GM19239 (cell line): ENCODE results near the gene RIPOR3.
"Not testable (repeated sequence)": the region's sequence is repeated elsewhere in the genome, so short reads cannot be mapped to it uniquely, and the experiment has no call there.

Experiments used
- DNase-seq: peaks from one replicate; pipeline ENCODE4 v3.0.0; 2011; ENCODE audit warnings: low spot score; ENCODE audit not compliant: insufficient read length
- FAIRE-seq: peaks from 2 replicates; lab custom pipeline; 2011; peaks lifted over from hg19 to GRCh38; lab: Jason Lieb, UNC

The RIPOR3 gene

DNA sequence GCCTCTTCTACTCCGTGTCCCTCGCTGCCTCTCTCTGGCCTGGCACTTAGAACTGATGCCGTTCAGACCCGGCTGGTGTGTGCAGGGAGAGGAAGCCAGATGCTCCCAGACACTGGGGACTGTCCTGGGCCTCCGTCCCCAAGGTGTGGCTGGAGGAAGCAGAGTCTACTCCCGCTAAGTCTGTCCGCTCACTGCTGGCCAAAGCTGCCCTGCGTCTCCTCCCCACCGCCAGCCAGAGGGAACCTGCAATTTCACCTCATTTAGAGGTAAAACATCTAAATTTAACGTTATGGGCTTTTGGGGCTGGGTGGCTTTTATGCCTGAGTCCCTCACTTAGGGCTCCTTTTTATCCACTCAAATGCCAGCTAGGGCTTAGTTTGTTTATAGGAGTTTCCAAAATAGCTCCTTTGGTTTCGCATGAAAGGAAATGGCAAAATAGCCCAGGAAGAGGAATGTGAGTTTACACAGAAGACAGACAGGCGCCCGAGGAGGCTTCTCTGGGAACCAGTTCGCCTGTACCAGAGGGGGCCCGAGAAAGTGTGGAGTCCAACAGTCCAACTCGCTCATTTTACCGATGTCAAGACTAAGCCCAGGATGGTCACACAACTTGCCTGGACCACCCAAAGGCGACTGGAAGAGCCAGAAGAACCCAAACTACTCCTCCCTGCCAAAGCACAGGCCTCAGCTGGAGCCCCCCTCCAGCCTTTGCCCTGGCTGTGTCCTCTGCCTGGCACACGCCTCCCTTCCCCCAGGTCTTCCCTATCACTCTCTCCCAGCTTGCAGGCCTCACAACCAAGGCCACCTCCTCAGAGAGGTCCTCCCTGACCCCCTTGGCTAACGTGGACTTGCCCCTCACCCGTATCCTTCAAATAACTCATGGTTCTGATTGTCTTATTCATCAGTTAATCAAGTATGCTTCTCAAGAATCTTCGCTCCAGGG lies 54.5 kb downstream of the RIPOR3 start:
- DNase-seq: no peak
- FAIRE-seq: no peak

DNA sequence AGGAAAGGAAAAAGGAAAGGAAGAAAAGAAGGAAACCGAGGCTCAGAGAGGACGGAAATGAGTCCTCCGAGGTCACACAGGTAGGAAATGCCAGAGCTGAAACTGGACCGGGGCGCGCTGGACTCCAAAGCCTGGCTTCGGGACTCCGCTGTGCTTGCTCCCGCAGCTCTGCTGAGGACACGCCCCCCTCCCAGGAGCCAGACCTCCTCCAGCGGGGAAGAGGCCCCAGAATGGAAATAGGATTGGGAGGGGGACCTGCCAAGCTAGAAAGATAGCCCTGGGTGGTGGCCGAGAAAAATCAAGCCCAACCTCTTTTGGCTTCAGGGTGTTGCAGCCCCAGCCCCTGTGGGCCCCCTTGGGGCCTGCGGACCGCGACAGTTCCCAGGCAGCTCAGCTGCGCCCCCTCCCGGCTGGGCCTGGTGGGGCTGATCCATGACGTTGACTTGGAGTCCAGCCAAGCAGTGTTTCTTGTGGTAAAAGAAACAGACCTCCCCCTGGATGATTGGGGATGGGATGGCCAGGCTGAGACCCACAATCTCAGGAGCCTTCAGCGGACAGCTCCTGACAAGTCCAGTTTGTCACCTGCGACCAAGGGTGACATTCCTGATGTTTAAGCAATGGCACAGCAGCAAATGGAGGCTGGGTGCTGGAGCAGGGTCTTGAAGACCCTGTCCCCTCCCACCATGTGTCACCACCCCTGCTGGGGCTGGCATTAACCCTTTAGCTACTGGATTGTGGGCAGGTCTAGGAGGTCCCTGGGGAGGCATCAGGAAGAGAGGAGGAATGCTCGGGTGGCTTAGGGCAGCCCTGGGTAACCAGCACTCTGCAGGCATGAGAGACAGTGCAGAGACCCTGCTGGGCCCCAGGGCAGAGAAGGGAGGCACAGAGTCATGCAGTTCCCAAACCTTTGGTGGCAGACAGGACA lies 55.4 kb downstream of the RIPOR3 start:
- FAIRE-seq (no peak), DNase-seq (peak; percentile 72)

DNA sequence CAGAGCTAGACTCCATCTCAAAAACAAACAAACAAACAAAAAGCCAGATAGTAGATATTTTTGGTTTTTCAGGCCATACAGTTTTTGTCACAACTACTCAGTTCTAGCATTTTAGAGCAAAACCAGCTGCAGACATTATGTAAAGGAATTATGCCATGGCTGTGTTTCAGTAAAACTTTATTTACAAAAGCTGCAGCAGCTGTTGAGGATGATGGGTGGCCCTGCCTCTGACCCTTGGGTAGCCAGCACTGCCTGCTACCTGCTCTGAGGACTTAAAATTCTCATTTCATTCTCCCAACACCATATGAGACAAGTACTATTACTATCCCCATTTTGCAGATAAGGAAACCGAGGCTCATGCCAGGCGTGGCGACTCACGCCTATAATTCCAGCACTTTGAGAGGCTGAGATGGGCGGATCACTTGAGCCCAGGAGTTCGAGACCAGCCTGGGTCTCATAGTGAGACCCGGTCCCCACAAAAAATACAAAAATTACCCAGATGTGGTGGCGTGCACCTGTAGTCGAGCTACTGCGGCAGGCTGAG lies 56.3 kb downstream of the RIPOR3 start:
- DNase-seq: no peak
- no peak for FAIRE-seq

DNA sequence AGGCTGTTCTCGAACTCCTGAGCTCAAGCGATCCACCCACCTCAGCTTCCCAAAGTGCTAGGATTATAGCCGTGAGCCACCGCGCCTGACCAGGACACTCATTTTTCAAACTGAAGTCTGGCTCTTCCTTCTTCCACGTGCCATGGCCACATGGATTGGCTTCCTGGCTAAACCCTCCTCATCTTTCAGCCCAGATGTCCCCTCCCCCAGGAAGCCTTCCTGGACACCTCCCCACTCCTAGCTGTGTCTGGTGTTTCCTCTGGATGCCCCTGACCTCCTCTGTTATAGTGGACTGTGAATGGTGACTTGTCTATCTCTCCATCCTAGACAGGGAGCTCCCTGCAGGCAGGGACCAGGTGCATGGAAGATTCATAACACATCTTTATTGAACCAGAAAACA lies 57.2 kb downstream of the RIPOR3 start:
- DNase-seq: no peak
- FAIRE-seq: no peak

DNA sequence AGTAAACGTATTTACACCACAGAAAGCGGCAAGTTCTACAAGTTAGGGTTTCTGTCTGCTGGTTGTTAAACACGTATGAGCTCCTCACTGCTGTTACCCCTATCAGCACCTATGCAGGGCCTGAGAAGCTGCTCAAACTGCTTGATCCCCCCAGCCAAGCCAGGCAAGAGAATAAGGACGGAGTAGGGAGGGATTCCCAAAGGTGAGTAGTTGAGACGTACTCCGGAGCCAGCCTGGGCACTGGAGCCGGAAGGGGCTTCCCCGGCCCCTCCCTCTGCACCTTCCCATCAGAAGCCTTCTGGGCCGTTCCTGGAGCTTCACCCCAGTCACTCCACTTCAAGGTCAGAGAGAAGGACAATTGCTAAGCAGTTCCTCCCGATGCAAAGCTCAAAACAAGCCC lies 58.0 kb downstream of the RIPOR3 start:
- FAIRE-seq: no peak
- no peak for DNase-seq

DNA sequence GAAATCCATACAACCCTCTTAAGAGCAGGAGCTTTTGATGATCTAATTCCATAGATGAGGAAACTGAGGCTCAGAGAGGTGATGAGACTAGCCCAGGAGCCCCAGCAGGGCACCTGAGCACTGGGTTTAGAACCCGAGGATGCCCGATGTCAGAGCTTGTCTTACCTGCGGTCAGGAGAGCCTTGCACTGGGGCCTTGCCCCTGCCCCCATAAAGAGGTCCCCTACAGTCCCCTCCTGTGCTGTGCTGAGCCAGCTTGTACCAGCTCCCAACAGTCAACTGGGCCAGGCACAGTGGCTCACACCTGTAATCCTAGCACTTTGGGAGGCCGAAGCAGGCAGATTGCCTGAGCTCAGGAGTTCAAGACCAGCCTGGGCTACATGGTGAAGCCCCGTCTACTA lies 58.6 kb downstream of the RIPOR3 start:
- DNase-seq (no peak), FAIRE-seq (no peak)

DNA sequence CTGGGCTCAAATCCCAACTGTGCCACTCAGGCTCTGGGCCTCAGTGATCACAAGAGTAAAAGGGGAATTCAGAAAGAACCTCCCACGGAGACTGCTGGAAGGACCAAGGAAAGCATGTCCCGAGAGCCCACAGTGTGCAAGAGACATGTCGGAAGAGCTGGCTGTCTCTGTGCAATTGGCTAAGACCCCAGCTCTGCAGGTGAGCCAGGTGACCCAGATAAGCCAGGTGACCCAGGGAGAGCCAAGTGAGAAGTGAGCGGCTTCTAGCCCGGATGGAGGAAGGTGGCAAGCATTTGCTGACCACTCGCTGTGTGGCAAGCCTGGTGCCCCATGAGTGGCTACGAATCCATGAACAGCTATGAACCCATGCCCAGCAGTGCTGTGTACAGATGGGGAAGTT lies 59.1 kb downstream of the RIPOR3 start:
- DNase-seq (no peak), FAIRE-seq (no peak)

DNA sequence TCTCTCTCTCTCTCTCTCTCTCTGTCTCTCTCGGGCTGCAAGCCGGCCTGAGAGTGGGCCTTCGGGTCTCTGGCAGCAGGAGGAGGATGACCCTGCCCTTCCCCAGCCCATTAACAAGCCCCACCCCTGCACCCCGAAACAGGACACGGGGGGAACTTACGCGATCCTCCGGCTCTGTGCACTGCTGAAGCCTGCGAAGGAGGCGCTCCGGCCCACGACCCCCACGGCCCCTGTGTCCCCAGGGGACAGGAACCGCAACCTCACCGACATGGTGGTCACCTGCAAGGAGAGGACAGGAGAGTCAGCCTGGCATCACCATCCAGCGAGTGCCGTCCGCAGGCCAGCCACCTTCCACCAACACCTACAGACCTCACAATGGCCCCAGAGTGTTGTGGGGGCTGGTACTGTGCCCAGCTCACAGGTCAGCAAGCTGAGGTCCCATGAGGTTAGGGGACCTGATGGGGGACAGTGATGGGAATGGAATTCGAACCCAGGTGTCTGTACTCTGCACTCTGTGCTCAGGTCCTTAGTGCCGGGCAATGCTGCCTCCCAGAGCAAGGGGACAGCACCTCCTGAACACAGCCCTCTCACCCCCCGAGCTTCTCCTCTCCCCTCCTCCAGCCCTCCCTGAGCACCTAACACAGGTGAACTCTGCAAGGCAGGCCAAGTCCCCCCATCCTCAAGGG lies 60.6 kb downstream of the RIPOR3 start:
- DNase-seq: no peak
- FAIRE-seq: no peak

DNA sequence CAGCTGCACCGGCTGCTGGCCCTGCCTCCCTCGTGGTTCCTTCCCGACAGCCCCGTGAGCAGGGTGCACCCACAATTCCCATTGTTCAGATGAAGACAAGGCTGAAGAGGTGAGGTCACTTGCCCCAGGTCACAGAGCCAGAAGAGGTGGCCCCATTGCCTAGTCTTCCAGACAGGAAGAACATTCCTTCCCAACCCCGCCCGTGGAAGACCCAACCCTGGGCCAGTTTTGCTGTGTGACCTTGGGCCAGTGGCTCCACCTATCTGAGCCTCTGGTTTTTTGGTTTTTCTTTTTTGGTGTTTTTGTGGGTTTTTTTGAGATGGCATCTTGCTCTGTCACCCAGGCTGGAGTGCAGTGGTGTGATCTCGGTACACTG lies 61.7 kb downstream of the RIPOR3 start:
- no peak for FAIRE-seq
- DNase-seq: no peak

DNA sequence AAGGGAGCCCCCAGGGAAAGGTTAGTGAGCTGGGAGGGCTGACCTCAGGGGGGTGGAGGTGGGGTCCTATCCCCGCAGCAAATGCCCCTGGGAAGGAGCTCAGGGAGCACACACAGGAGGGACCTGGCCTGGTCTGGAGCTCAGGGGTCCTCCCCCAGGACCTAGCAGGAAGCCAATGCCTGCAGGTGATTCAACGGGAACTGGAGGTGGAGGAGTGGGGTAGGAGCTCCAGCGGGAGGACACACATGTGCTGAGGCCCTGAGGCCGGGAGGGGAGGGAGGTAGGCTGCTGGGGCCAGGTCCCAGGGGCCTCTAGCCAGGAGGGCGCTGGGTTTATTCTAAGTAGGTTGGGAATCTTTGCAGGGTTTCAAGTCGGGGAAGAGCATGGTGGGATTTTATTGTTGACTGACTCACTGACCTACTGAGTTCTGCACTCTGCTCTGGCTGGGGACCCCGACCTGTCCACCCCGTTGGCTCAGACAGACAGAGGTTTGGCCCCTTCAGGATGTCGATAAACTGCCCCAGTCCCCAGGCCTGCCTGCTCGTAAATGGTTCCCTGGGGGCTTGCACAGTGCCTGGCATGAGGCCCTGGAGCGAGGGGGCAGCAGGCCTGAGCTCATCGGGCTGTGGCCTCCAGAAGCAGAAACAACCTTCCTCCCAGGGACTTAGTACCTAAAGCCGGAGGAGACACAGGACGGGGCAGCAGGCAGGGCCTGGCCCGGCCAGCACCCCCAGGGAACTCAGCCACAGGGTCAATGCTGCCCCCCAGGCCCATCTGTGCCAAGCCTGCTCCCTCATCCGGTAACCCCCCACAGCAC lies 62.3 kb downstream of the RIPOR3 start:
- no peak for DNase-seq
- FAIRE-seq: no peak

DNA sequence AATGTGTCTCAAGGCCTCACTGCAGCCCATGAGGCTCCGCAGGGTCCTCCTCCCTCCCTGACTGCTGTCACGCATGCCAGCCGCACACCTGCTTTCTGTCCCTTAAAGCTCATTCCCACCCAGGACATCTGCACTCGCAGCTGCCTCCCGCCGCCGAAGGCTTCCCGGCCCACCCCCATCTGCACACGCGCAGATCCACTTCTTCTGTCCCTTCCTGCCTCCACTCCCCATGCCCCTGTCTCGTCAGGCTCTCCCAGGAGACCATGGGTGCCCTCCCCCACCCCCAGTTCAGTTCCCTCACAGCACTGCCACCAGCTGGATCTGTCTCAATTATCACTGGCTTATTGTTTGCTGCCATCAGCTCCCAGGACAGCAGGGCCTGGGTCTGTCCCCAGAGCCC lies 63.0 kb downstream of the RIPOR3 start:
- DNase-seq: no peak
- no peak for FAIRE-seq

DNA sequence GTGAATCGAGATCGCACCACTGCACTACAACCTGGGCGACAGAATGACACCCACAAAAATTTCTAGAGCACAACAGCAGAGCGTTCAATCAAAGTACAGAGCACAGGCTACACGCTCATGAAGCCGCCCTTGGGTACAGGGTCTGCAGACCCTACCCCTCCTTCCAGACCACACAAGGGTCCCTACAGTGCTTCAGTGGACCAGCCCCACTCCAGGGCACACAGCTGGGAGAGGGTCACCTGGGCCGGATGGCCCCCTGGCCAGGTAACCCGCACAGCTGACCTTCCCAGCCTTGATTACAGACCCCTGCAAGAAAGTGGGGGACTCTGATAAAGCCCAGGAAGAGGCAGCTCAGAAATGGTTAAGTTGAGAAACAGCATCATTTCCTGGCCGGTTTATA lies 63.6 kb downstream of the RIPOR3 start:
- no peak for FAIRE-seq
- no peak for DNase-seq

DNA sequence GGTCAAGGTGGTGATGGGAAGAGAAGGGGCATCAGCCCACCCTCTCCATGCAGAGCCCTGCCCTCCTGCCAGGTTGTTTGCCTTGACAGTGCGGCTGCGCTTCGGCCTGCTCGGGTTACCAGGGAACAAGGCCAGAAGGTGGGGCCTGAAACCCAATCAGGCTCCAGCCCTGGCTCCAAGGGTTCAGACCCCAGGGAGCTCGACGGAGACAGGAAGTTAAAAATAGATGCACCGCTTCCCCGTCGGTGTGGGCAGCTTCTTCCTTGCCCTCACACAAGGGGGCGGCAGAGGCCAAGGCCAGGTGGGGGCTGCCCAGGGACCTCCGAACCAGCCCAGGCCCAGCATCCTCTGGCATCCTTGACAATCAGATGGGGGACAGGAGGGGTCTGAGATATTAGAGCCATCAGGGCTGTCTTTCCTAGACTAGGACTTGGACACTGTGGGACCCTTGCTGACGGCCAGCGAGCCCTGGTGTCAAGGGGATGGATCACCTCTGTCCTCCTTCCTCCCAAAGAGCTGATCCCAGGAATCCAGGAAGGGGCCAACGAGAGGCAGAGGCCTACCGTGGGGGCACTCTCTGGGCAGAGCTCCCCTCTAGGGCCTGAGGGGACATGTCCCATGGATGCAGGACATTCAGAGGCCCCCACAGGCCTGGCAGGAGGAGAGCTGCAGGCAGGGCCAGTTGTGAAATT lies 65.2 kb downstream of the RIPOR3 start:
- no peak for FAIRE-seq

DNA sequence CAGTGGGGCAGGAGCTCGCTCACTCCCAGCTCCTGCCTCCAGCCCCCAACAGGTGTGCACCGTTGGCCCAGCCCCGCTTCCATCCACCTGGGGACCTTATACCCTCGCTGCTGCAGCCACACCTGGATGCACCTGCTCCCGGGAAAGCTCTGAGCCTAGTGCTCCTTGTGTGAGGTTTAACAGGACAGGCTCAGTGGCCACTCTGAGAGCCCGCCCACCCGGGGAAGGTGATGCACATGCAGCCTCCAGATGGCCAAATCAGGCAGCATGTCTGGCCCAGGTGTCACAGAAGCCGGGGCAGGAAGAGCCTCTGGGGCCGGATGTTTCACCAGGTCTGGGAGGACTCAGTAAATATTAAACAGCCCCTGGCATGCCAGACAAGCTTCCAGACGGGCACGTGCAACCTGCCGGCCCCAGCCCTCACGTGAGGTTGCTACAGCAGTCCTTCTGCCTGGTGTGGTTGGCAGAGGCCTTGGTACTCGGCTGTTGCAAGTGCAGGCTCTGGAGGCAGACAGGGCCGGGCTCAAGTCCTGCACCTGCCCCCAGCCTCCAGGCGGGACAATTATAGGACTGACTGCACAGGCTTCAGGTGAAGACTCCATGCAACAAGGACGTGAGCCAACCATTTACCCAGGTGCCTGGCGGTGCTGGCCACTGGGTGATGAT lies 66.9 kb downstream of the RIPOR3 start:
- FAIRE-seq (no peak), DNase-seq (no peak)

More for the DNA sequence above, 65.2 kb downstream of the RIPOR3 start:
- no peak for DNase-seq

DNA sequence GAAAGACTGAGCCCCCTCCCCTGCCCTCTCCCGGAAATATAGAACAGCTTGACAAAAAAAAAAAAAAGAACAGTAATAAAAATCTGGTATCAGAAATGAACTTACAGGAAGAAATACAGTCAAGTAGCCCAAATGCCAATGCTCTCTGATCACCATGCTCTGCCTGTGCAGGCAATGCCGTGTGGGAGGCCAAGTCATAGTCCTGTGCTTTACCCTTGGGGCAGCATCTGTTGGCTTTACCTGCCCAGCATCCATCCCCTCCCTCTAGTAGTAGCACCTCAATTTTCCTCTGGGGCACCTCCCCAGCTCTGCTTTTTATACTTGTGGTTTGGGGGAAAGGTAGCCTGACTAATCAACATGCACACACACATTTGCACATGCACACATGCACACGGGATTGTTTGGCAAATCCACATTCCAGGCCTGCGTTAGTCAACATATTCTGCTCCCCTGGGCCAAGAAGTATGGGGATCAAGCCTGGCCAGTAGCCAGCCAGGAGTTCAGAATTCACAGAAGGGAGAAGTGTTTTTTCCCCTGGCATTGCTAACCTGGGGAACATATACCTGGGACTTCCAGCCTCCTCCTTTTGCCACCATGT lies 70.2 kb downstream of the RIPOR3 start:
- DNase-seq: no peak
- FAIRE-seq: no peak

DNA sequence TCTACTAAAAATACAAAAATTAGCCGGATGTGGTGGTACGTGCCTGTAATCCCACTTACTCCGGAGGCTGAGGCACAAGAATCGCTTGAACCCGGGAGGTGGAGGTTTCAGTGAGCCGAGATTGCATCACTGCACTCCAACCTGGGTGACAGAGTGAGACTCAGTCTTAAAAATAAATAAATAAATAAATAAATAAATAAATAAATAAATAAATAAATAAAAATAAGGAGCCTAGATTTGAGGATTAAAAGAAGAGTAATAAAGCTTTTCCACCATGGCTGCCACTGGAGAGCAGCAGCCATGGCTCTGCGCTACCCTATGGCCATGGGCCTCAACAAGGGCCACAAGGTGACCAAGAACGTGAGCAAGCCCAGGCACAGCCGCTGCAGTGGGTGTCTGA lies 70.9 kb downstream of the RIPOR3 start:
- DNase-seq, FAIRE-seq: not testable (repeated sequence)

DNA sequence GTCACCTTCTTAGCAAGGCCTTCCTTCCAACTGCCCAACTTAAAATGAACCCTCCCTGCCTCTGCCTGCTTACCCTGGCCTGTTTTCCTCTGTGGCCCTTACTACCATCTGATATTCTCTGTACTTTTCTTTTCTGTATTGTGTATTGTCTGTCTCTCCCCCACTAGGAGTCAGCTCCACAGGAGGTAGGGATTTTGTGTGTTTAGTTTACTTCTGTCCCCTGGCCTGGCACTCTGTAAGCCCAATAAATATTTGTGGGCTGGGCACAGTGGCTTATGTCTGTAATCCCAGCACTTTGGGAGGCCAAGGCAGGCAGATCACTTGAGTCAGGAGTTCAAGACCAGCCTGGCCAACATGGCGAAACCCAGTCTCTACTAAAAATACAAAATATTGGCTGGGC lies 72.8 kb downstream of the RIPOR3 start:
- FAIRE-seq (no peak), DNase-seq (no peak)

DNA sequence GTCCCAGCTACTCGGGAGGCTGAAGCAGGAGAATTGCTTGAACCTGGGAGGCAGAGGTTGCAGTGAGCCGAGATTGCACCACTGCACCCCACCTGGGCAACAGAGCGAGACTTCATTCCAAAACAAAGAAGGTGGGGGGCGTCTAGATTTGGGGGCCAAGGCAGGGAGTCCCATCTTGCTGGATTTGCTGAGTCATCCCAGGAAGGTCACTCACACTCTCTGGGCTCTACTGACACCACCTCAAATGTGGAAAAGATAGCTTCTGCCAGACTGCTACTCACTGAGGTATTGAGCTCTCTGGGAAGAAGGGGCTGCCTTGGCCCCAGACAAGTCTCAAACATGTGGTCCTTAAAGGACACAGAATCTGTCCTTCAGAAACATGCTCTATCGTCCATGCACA lies 74.3 kb downstream of the RIPOR3 start:
- FAIRE-seq (no peak), DNase-seq (no peak)
